GM19468 (cell line): ENCODE data around the gene LRP1B.
"Not testable (repeated sequence)": the region's sequence is repeated elsewhere in the genome, so short reads cannot be mapped to it uniquely, and the experiment has no call there.

Experiments used
- ATAC-seq: cut with Tn5 transposase; IDR thresholded peaks from one replicate; pipeline ENCODE4 v1.9.1; 2021; ENCODE audit warnings: mild to moderate bottlenecking, moderate library complexity, moderate number of reproducible peaks; ENCODE audit not compliant: unreplicated experiment; ENCODE audit errors: extremely low read depth

Gene LRP1B

GRCh38 chr2:140363131-140363530, 1767.7 kb downstream of the LRP1B start:
- no peak for ATAC-seq

GRCh38 chr2:140362361-140362760, 1768.5 kb downstream of the LRP1B start:
- no peak for ATAC-seq

GRCh38 chr2:140359056-140359771, 1771.6 kb downstream of the LRP1B start:
- no peak for ATAC-seq

GRCh38 chr2:140356697-140357096, 1774.1 kb downstream of the LRP1B start:
- no peak for ATAC-seq

- no peak for ATAC-seq
These were observed 1775.2 kb downstream of the LRP1B start for GRCh38 chr2:140355511-140356090.

- ATAC-seq, result no peak
These were observed 1776.3 kb downstream of the LRP1B start for GRCh38 chr2:140354544-140354943.

- ATAC-seq, result no peak
These were observed 1777.3 kb downstream of the LRP1B start for GRCh38 chr2:140353541-140353940.

GRCh38 chr2:140351692-140352091, 1779.1 kb downstream of the LRP1B start:
- ATAC-seq, result no peak

GRCh38 chr2:140349695-140350094, 1781.1 kb downstream of the LRP1B start:
- ATAC-seq, result no peak

GRCh38 chr2:140348826-140349225, 1782.0 kb downstream of the LRP1B start:
- ATAC-seq, result no peak

- ATAC-seq, result no peak
These were observed 1786.0 kb downstream of the LRP1B start for GRCh38 chr2:140344838-140345237.

- not testable (repeated sequence) for ATAC-seq
These were observed 1786.5 kb downstream of the LRP1B start for GRCh38 chr2:140344266-140344665.

- no peak for ATAC-seq
These were observed 1792.0 kb downstream of the LRP1B start for GRCh38 chr2:140338795-140339194.

GRCh38 chr2:140337061-140337460, 1793.8 kb downstream of the LRP1B start:
- no peak for ATAC-seq

GRCh38 chr2:140316345-140316744, 1814.5 kb downstream of the LRP1B start:
- no peak for ATAC-seq

- ATAC-seq, result no peak
These were observed 1818.9 kb downstream of the LRP1B start for GRCh38 chr2:140311905-140312304.

GRCh38 chr2:140308706-140309105, 1822.1 kb downstream of the LRP1B start:
- no peak for ATAC-seq

GRCh38 chr2:140307532-140307931, 1823.3 kb downstream of the LRP1B start:
- no peak for ATAC-seq

- no peak for ATAC-seq
These were observed 1835.0 kb downstream of the LRP1B start for GRCh38 chr2:140295767-140296166.

- no peak for ATAC-seq
These were observed 1842.1 kb downstream of the LRP1B start for GRCh38 chr2:140288726-140289125.

GRCh38 chr2:140288213-140288612, 1842.6 kb downstream of the LRP1B start:
- no peak for ATAC-seq

GRCh38 chr2:140286377-140286776, 1844.4 kb downstream of the LRP1B start:
- no peak for ATAC-seq
